SK-N-MC (cell line): ENCODE data around the gene GNG4.

ENCODE experiments used
- DNase-seq: peaks from one replicate; pipeline ENCODE4 v3.0.0-alpha.2; 2011; ENCODE audit warnings: low read depth, low spot score
- H3K27ac ChIP-seq: fragments of 200-600 bp; sonication (generic); 2 replicates; pipeline ENCODE4 v1.5.1; 2016; ENCODE audit warnings: mixed run types
- H3K36me3 ChIP-seq: fragments of 200-600 bp; sonication (generic); 2 replicates; pipeline ENCODE4 v1.6.1; 2017; ENCODE audit warnings: antibody characterized with exemption, low read length, mixed read lengths; ENCODE audit not compliant: insufficient read depth
- H3K4me3 ChIP-seq: fragments of 200-600 bp; sonication (generic); 2 replicates; pipeline ENCODE4 v1.5.1; 2016
- H3K9ac ChIP-seq: fragments of 200-600 bp; sonication (generic); 2 replicates; pipeline ENCODE4 v1.8.0; 2017; ENCODE audit warnings: mixed run types, mixed read lengths; ENCODE audit not compliant: insufficient read length
- H3K9me3 ChIP-seq: fragments of 200-600 bp; sonication (generic); 2 replicates; pipeline ENCODE4 v1.6.1; 2017; ENCODE audit warnings: low read depth, mild to moderate bottlenecking, antibody characterized with exemption, low read length, moderate library complexity, mixed read lengths
- EZH2 ChIP-seq: fragments of 200-600 bp; sonication (generic); IDR thresholded peaks from one replicate; pipeline ENCODE4 v1.6.1; 2017; ENCODE audit warnings: antibody characterized with exemption
- FOXP2 ChIP-seq: optimal IDR thresholded peaks from 2 replicates; pipeline ENCODE3; 2011; ENCODE audit warnings: mild to moderate bottlenecking, moderate library complexity; ENCODE audit not compliant: insufficient read depth; ENCODE audit errors: extremely low read length, control extremely low read depth
- POLR2AphosphoS5 ChIP-seq: IDR thresholded peaks from 2 replicates; pipeline ENCODE4 v1.6.1; 2012; ENCODE audit warnings: mild to moderate bottlenecking, low read depth, low read length, borderline replicate concordance

The GNG4 gene

GRCh38 chr1:235637756-235638534 lies 11.6 kb downstream of the GNG4 start:
- Histone ChIP-seq H3K4me3 (no peak overlapping the region), H3K9me3 (no peaks in the 10 kb centered on the region), H3K27ac (no peak overlapping the region), H3K36me3 (no peaks in the 10 kb centered on the region), H3K9ac (no peak overlapping the region)
- TF ChIP-seq POLR2AphosphoS5, result no peak
- no peak for TF ChIP-seq EZH2
- TF ChIP-seq FOXP2, result no peak
- DNase-seq, result no peak

- H3K27ac ChIP-seq, result no peak overlapping the region
- H3K9ac ChIP-seq, result no peak overlapping the region
- H3K9me3 ChIP-seq, result no peaks in the 10 kb centered on the region
- H3K4me3 ChIP-seq, result no peak overlapping the region
- TF ChIP-seq EZH2, result no peak
- TF ChIP-seq FOXP2, result no peak
- TF ChIP-seq POLR2AphosphoS5, result no peak
- DNase-seq, result no peak
- H3K36me3 ChIP-seq, result no peaks in the 10 kb centered on the region
Observed at GRCh38 chr1:235635938-235636662, 13.5 kb downstream of the GNG4 start.

- no peaks in the 10 kb centered on the region for H3K9me3 ChIP-seq
- H3K36me3 ChIP-seq, result no peaks in the 10 kb centered on the region
- DNase-seq, result no peak
- peak overlapping the region; percentile 29; the same call in 1 of the 2 replicates for H3K4me3 ChIP-seq
- H3K27ac ChIP-seq, result no peak overlapping the region
- TF ChIP-seq POLR2AphosphoS5 (no peak), EZH2 (no peak), FOXP2 (no peak)
- H3K9ac ChIP-seq, result no peak overlapping the region
Observed at GRCh38 chr1:235632506-235633401, 16.8 kb downstream of the GNG4 start.

GRCh38 chr1:235631816-235632215 lies 17.8 kb downstream of the GNG4 start:
- H3K9me3 ChIP-seq, result no peaks in the 10 kb centered on the region
- no peak overlapping the region for H3K4me3 ChIP-seq
- H3K9ac ChIP-seq, result no peak overlapping the region
- no peak for DNase-seq
- H3K27ac ChIP-seq, result no peak overlapping the region
- no peaks in the 10 kb centered on the region for H3K36me3 ChIP-seq
- TF ChIP-seq FOXP2 (no peak), POLR2AphosphoS5 (no peak), EZH2 (no peak)

GRCh38 chr1:235628316-235629005 lies 21.1 kb downstream of the GNG4 start:
- Histone ChIP-seq H3K27ac (no peak overlapping the region), H3K36me3 (no peaks in the 10 kb centered on the region), H3K9me3 (no peaks in the 10 kb centered on the region), H3K9ac (no peak overlapping the region), H3K4me3 (no peak overlapping the region)
- no peak for DNase-seq
- no peak for TF ChIP-seq POLR2AphosphoS5

GRCh38 chr1:235625831-235626230 lies 23.8 kb downstream of the GNG4 start:
- no peaks in the 10 kb centered on the region for H3K36me3 ChIP-seq
- no peak for DNase-seq
- no peak overlapping the region for H3K27ac ChIP-seq
- no peak for TF ChIP-seq POLR2AphosphoS5
- no peak for TF ChIP-seq FOXP2
- TF ChIP-seq EZH2, result no peak
- no peak overlapping the region for H3K9ac ChIP-seq
- no peak overlapping the region for H3K4me3 ChIP-seq
- H3K9me3 ChIP-seq, result no peaks in the 10 kb centered on the region

- H3K9me3 ChIP-seq, result no peaks in the 10 kb centered on the region
- H3K27ac ChIP-seq, result no peak overlapping the region
- TF ChIP-seq EZH2 (no peak), POLR2AphosphoS5 (no peak), FOXP2 (no peak)
- DNase-seq, result no peak
- H3K9ac ChIP-seq, result no peak overlapping the region
- H3K36me3 ChIP-seq, result no peaks in the 10 kb centered on the region
- H3K4me3 ChIP-seq, result no peak overlapping the region
Observed at GRCh38 chr1:235625340-235625739, 24.2 kb downstream of the GNG4 start.
